ENCODE results near the gene ACADS.

Gene ACADS

DNA sequence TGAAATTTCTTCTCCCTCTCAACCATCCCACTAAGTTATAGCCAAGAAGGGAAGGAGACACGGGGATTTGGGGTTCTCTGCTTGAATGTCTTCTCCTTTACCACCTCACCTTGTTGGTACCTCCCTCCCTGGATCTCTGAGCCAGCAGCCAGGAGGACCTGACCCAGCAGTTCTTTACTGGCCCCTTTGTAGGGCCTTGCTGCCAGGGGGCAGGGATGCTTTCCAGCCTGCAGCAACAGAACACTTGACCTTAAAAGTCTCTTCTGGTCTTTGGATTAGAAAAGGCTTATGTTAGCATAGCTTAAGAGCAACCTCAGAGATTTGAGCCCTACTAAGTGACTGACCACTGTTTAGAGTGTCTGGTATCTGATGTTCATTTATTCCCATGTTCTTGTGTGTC is 28.3 kb upstream of the ACADS start:
- ChIA-PET CTCF (interaction anchor here (1.1 to 7.7 kb wide), 6 partner anchors 9 to 275 kb away, joined by 3 to 61 read pairs (median 6); partner anchors contain the start of gene MLEC), POLR2A (no interaction called here)
- DNase-seq (ENCODE audit: extremely low spot score): no peak
- no peak for TF ChIP-seq CTCF (IDR thresholded peaks at IDR 0.05; ENCODE audit: control extremely low read depth, extremely low read depth, low read depth, missing control alignments)

DNA sequence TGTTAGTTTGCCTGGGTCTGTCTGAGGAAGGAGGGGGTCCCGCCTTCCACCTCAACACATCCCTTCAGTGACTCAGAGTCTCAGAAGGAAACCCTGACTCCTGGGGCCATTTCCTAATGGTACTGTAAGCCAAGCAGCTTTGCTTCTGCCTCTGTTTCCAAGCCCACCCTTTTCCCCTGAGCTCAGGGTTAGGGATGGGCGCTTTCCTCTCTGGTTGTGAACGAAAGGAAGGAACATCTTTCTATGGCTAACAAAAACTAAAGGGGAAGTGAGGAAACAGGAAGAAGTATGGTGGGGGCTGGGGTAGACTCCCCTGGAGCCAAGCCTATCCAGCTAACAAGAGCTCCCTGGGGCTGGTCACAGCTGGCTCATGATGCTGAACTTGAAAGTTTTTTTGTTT is 27.0 kb upstream of the ACADS start:
- DNase-seq (ENCODE audit: extremely low spot score): no peak
- no peak for TF ChIP-seq CTCF (IDR thresholded peaks at IDR 0.05; ENCODE audit: control extremely low read depth, extremely low read depth, low read depth, missing control alignments)
- ChIA-PET POLR2A (interaction anchor here (0.6 to 1.0 kb wide), 2 partner anchors 12 to 403 kb away, joined by 3 read pairs; partner anchors contain the start of gene MLEC), CTCF (interaction anchor here (0.6 to 7.7 kb wide), 9 partner anchors 9 to 363 kb away, joined by 3 to 61 read pairs (median 3); partner anchors contain the start of gene MLEC)

- TF ChIP-seq CTCF (IDR thresholded peaks at IDR 0.05; ENCODE audit: control extremely low read depth, extremely low read depth, low read depth, missing control alignments): no peak
- DNase-seq (ENCODE audit: extremely low spot score): no peak
- CTCF ChIA-PET: interaction anchor here (0.8 to 7.7 kb wide), 6 partner anchors 8 to 362 kb away, joined by 3 to 61 read pairs (median 4); no protein-coding TSS in a partner anchor
- POLR2A ChIA-PET: no interaction called here
Measured at GRCh38 chr12:120699553-120699952, 26.1 kb upstream of the ACADS start.

GRCh38 chr12:120700886-120701285 is 24.7 kb upstream of the ACADS start:
- DNase-seq (ENCODE audit: extremely low spot score): no peak
- TF ChIP-seq CTCF (IDR thresholded peaks at IDR 0.05; ENCODE audit: control extremely low read depth, extremely low read depth, low read depth, missing control alignments): no peak
- CTCF ChIA-PET: interaction anchor here (0.7 to 7.7 kb wide), 5 partner anchors 9 to 61 kb away, joined by 3 to 61 read pairs (median 3); partner anchors contain the start of gene CABP1
- POLR2A ChIA-PET: interaction anchor here (0.7 kb wide), 1 partner anchor 163 kb away, joined by 3 read pairs; no protein-coding TSS in a partner anchor

- CTCF ChIA-PET: interaction anchor here (1.2 to 7.7 kb wide), 3 partner anchors 12 to 269 kb away, joined by 4 to 61 read pairs (median 4); no protein-coding TSS in a partner anchor
- no peak for TF ChIP-seq CTCF (IDR thresholded peaks at IDR 0.05; ENCODE audit: control extremely low read depth, extremely low read depth, low read depth, missing control alignments)
- no peak for DNase-seq (ENCODE audit: extremely low spot score)
- POLR2A ChIA-PET: no interaction called here
Measured at GRCh38 chr12:120702637-120703036, 23.0 kb upstream of the ACADS start.

- no peak for DNase-seq (ENCODE audit: extremely low spot score)
- TF ChIP-seq CTCF (IDR thresholded peaks at IDR 0.05; ENCODE audit: control extremely low read depth, extremely low read depth, low read depth, missing control alignments): no peak
- ChIA-PET CTCF (interaction anchor here (7.7 kb wide), 1 partner anchor 55 kb away, joined by 61 read pairs; no protein-coding TSS in a partner anchor), POLR2A (no interaction called here)
Measured at GRCh38 chr12:120703311-120703942, 22.2 kb upstream of the ACADS start.

All from GM10248 (cell line).